GM12873 (cell line): ENCODE results near the gene SEMA3C.

ENCODE experiments used
- TF ChIP-seq, protein P1 (sequence below): IDR thresholded peaks from 2 replicates; pipeline ENCODE4 v1.5.1; 2012; ENCODE audit warnings: low read depth, mild to moderate bottlenecking, moderate library complexity, low read length, control low read depth; ENCODE audit not compliant: insufficient read depth; ENCODE audit errors: missing control alignments

The SEMA3C gene

GRCh38 chr7:80923211-80923612, 4.4 kb upstream of the SEMA3C start:
- TF ChIP-seq, protein P1, sequence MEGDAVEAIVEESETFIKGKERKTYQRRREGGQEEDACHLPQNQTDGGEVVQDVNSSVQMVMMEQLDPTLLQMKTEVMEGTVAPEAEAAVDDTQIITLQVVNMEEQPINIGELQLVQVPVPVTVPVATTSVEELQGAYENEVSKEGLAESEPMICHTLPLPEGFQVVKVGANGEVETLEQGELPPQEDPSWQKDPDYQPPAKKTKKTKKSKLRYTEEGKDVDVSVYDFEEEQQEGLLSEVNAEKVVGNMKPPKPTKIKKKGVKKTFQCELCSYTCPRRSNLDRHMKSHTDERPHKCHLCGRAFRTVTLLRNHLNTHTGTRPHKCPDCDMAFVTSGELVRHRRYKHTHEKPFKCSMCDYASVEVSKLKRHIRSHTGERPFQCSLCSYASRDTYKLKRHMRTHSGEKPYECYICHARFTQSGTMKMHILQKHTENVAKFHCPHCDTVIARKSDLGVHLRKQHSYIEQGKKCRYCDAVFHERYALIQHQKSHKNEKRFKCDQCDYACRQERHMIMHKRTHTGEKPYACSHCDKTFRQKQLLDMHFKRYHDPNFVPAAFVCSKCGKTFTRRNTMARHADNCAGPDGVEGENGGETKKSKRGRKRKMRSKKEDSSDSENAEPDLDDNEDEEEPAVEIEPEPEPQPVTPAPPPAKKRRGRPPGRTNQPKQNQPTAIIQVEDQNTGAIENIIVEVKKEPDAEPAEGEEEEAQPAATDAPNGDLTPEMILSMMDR, result no peak

DNA sequence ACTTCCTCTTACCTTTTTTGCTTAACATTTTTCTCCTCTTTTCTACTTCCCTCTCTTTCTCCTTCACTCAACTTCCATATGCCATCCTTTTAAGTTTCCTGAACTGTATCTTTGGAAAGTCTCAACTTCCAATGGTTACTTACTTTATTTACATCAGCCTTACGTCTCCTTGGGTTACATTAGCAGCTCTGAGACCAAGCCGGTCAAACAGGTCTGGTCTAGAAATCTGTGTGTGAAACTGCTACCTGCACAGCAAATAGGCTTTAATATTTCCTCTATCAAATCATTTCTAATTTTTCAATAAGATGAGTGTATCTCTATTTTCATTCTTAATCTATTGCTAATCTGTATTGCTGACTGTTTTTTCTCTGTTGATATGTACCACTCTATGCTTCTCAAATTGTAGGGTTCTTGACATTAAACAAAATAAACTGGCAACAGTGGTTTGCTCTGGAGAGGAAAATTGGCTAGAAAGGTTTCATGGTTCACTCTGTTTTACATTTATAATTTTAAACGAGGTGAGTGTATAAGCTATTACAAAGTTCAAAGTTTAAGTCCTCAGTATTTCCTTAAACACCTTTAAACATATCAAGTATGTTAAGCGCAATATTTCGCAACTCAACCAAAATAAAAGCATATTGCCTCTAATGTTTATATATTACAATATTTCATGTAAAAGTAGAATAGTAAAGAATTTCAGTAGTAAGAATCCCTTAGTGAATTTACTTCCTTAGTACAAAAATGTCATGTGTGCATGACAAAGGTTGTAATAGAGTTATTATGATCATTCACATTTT, 3.6 kb upstream of the SEMA3C start:
- TF ChIP-seq, protein P1, result no peak

DNA sequence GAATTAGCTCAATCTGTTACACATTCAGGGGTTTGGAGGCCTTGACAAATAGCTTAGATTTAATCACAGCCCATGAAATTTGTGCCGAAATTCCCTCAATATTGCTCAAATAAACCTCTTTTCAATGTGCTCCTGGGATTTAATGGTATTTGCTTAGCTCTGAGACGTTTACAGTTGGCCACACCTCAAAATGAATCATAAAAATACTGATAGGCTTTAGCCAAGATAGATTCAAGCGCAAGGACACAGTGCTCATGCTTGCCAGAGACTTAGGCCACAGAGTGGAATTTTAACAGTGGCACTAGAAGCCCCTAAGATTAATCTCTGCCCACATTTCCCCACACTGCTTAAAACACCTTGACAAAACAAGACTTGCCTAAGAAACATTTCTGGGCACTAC, 2.3 kb upstream of the SEMA3C start:
- TF ChIP-seq, protein P1, result no peak

DNA sequence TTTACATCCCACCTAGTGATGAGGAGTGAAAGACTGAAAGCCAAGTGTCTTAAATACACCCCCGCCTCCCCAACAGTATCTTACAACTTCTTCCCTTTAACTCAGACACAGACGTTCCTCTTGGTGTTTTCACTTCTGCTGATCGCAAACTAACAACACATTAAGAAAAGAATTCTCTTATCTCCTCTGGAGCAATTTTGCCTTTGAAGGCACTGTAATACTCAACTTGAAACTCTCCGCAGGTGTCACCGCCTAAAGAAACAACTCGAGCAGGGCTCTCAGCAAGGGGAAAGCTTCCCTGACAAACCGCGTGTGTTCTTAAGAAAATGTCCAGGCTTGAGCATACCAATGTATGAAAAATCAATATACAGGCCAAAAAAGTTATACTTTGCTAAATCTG, 452 bp downstream of the SEMA3C start:
- TF ChIP-seq, protein P1, result no peak

- TF ChIP-seq, protein P1, result no peak
Measured at GRCh38 chr7:80916770-80917741, 1.8 kb downstream of the SEMA3C start.

- TF ChIP-seq, protein P1, result no peak
Measured at GRCh38 chr7:80910228-80910627, 8.6 kb downstream of the SEMA3C start.

- TF ChIP-seq, protein P1, result no peak
Measured at GRCh38 chr7:80908360-80908797, 10.5 kb downstream of the SEMA3C start.
